Bronchial epithelial cell (primary cell): ENCODE data around the gene AZU1. TPM values are rescaled to one million over a fixed set of nuclear protein-coding genes. Genes with fewer than 3 reads are reported as not detected.

ENCODE experiments used
- DNase-seq: peaks from one replicate; pipeline ENCODE4 v3.0.0-alpha.2; 2010; ENCODE audit warnings: low read depth
- FAIRE-seq: peaks from 2 replicates; lab custom pipeline; 2011; peaks lifted over from hg19 to GRCh38; lab: Jason Lieb, UNC
- H3K27me3 ChIP-seq: 2 replicates; pipeline ENCODE4 v1.5.1; 2011; ENCODE audit warnings: low read length; ENCODE audit not compliant: control insufficient read depth, insufficient read depth
- H3K36me3 ChIP-seq: 2 replicates; pipeline ENCODE4 v1.5.1; 2011; ENCODE audit warnings: low read length; ENCODE audit not compliant: control insufficient read depth, insufficient read depth
- H3K4me3 ChIP-seq: 2 replicates; pipeline ENCODE4 v1.5.1; 2011; ENCODE audit warnings: mild to moderate bottlenecking, low read depth, low read length, control low read depth
- total RNA-seq: library from RNA; depleted of rRNA; stranded (reverse); fragments of >200 nt; gene quantifications from 2 replicates; pipeline ENCODE4 v1.2.1, GENCODE V29; 2014
- TF ChIP-seq, protein P1 (sequence below): IDR thresholded peaks from 2 replicates; pipeline ENCODE4 v1.5.1; 2011; ENCODE audit warnings: mild to moderate bottlenecking, moderate library complexity, low read length, control low read depth, inconsistent platforms; ENCODE audit not compliant: insufficient read depth, severe bottlenecking

AZU1 gene
- total RNA-seq, 1 donor from 2014 or later = not detected

DNA sequence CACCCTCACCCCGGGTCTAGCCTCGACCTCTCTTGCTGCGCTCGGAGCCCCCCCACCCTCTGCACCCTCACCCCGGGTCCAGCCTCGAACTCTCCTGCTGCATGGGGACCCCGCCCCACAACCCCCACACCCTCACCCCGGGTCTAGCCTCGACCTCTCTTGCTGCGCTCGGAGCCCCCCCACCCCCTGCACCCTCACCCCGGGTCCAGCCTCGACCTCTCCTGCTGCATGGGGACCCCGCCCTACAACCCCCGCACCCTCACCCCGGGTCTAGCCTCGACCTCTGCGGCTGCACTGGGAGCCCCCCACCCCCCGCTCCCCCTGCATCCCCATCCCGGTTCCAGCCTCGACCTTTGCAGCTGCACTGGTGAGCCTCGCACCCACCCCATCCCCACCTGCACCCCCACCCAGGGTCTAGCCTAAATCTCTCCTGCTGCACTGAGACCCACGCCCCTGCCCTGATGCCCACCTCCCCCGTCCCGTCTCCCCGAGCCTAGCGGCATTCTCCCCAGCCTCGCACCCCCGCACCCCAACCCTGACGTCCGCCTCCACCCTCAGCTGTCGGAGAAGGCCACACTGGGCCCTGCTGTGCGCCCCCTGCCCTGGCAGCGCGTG lies 33.6 kb downstream of the AZU1 start:
- DNase-seq = no peak
- TF ChIP-seq, protein P1, sequence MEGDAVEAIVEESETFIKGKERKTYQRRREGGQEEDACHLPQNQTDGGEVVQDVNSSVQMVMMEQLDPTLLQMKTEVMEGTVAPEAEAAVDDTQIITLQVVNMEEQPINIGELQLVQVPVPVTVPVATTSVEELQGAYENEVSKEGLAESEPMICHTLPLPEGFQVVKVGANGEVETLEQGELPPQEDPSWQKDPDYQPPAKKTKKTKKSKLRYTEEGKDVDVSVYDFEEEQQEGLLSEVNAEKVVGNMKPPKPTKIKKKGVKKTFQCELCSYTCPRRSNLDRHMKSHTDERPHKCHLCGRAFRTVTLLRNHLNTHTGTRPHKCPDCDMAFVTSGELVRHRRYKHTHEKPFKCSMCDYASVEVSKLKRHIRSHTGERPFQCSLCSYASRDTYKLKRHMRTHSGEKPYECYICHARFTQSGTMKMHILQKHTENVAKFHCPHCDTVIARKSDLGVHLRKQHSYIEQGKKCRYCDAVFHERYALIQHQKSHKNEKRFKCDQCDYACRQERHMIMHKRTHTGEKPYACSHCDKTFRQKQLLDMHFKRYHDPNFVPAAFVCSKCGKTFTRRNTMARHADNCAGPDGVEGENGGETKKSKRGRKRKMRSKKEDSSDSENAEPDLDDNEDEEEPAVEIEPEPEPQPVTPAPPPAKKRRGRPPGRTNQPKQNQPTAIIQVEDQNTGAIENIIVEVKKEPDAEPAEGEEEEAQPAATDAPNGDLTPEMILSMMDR = no peak
- no peaks in the 10 kb centered on the region for H3K27me3 ChIP-seq
- no peak overlapping the region for H3K4me3 ChIP-seq
- no peak for FAIRE-seq
- H3K36me3 ChIP-seq = no peaks in the 10 kb centered on the region

- H3K4me3 ChIP-seq = no peak overlapping the region
- DNase-seq = peak; percentile 48
- TF ChIP-seq, protein P1 = peak; percentile 38
- no peaks in the 10 kb centered on the region for H3K27me3 ChIP-seq
- no peak for FAIRE-seq
- H3K36me3 ChIP-seq = no peaks in the 10 kb centered on the region
These were observed 34.3 kb downstream of the AZU1 start for GRCh38 chr19:861756-862580.

DNA sequence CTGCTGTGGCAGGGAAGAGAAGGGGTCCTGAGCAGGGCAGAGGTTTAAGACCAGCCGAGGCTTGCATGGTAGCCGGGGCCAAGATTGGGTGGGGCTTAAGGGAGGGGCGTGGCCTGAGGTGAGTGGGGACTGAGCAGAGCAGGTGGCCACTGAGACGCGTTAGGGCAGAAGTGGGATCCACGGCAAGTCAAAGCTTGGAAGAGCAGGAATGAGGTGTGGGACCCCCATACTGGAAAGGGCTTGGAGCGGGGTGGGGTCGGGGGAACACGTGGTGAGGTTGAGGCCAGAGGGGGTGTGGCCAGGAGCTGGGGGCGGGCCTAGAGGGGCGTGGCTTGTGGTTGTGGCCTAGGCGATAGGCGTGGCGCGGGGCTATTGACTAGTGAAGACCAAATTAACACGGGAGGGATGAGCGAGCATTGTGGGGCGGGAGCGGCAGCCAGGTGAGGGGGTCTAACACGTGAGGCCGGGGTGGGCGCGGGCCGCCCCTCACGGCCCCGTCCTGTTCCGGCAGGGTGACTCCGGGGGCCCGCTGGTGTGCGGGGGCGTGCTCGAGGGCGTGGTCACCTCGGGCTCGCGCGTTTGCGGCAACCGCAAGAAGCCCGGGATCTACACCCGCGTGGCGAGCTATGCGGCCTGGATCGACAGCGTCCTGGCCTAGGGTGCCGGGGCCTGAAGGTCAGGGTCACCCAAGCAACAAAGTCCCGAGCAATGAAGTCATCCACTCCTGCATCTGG lies 35.1 kb downstream of the AZU1 start:
- FAIRE-seq (no peak), DNase-seq (peak; percentile 62)
- Histone ChIP-seq H3K4me3 (peak overlapping the region; percentile 2), H3K27me3 (no peaks in the 10 kb centered on the region), H3K36me3 (peaks cover 2% of the 10 kb centered on the region)
- TF ChIP-seq, protein P1 = no peak

DNA sequence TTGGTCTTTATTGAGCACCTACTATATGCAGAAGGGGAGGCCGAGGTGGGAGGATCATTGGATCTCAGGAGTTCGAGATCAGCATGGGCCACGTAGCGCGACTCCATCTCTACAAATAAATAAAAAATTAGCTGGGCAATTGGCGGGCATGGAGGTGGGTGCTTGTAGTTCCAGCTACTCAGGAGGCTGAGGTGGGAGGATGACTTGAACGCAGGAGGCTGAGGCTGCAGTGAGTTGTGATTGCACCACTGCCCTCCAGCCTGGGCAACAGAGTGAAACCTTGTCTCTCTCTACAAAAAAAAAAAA lies 35.6 kb downstream of the AZU1 start:
- Histone ChIP-seq H3K4me3 (no peak overlapping the region), H3K27me3 (no peaks in the 10 kb centered on the region), H3K36me3 (peaks cover 6% of the 10 kb centered on the region)
- DNase-seq (no peak), FAIRE-seq (no peak)
- TF ChIP-seq, protein P1 = no peak

DNA sequence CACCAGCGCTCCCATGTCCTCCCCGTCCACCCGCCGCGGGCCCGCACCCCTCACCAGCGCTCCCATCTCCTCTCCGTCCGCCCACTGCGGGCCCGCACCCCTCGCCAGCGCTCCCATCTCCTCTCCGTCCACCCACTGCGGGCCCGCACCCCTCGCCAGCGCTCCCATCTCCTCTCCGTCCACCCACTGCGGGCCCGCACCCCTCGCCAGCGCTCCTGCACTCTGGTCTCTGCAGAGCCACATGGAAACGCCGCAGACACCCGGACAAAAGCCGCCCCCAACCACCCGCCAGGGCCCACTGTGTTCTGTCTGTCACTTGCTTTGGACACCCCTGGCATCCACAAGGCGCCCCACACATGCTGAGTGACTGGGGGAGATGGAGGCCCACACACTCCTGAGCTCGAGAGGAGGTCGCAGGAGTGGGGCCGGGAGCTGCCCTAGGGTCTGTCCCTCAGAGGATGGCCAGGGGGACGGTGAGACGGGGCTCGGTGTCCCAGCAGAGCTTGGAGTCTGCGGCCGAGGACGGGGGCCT lies 39.2 kb downstream of the AZU1 start:
- TF ChIP-seq, protein P1 = no peak
- no peak for FAIRE-seq

More for the DNA sequence above, 39.2 kb downstream of the AZU1 start:
- peaks cover 9% of the 10 kb centered on the region for H3K36me3 ChIP-seq
- no peak for DNase-seq
- H3K4me3 ChIP-seq = no peak overlapping the region
- no peaks in the 10 kb centered on the region for H3K27me3 ChIP-seq
